ENCODE data around the gene WWOX. TPM values are rescaled to one million over a fixed set of nuclear protein-coding genes. Genes with fewer than 3 reads are reported as not detected.

WWOX gene
- total RNA-seq, 6 donors from 2014 or later: 18.7 to 167 (median 31.0) TPM

DNA sequence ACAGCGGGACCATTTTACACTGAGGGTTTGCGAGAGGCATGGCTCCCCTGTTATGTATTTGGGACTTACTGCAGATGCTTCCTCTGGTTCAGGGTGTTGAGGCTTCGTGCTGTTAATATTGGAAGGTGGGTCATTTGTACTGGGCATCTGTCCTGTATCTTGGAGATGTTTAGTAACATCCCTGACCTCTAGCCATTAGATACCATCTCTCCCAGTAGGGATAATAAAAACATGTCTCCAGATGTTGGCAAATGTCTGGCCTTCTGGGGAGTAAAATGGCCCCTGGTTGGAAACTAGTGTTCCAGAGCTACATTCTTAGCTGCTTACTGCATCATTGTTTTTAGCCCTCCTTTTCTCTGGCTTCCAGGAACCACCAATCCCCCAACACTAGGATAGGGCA is 388.0 kb downstream of the WWOX start:
- TF ChIP-seq, protein P1, sequence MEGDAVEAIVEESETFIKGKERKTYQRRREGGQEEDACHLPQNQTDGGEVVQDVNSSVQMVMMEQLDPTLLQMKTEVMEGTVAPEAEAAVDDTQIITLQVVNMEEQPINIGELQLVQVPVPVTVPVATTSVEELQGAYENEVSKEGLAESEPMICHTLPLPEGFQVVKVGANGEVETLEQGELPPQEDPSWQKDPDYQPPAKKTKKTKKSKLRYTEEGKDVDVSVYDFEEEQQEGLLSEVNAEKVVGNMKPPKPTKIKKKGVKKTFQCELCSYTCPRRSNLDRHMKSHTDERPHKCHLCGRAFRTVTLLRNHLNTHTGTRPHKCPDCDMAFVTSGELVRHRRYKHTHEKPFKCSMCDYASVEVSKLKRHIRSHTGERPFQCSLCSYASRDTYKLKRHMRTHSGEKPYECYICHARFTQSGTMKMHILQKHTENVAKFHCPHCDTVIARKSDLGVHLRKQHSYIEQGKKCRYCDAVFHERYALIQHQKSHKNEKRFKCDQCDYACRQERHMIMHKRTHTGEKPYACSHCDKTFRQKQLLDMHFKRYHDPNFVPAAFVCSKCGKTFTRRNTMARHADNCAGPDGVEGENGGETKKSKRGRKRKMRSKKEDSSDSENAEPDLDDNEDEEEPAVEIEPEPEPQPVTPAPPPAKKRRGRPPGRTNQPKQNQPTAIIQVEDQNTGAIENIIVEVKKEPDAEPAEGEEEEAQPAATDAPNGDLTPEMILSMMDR (IDR thresholded peaks at IDR 0.05): no peak
- TF ChIP-seq POLR2A (IDR thresholded peaks at IDR 0.05): no peak
- TF ChIP-seq POLR2AphosphoS5 (IDR thresholded peaks at IDR 0.05): no peak
- no peak for TF ChIP-seq EP300 (IDR thresholded peaks at IDR 0.05)
- no peak for ATAC-seq (ENCODE audit: low FRiP score in 2 of 2)
- H3K4me3 ChIP-seq: no peak overlapping the region
- 94 to 96% methylated on average over 3 of the region's 3 CpGs for WGBS, 2 donors
- H3K36me3 ChIP-seq: no peaks in the 10 kb centered on the region
- no peaks in the 10 kb centered on the region for H3K4me1 ChIP-seq
- no peaks in the 10 kb centered on the region for H3K9me3 ChIP-seq
- H3K27me3 ChIP-seq: no peaks in the 10 kb centered on the region
- H3K27ac ChIP-seq: no peak overlapping the region
- no peak for DNase-seq

DNA sequence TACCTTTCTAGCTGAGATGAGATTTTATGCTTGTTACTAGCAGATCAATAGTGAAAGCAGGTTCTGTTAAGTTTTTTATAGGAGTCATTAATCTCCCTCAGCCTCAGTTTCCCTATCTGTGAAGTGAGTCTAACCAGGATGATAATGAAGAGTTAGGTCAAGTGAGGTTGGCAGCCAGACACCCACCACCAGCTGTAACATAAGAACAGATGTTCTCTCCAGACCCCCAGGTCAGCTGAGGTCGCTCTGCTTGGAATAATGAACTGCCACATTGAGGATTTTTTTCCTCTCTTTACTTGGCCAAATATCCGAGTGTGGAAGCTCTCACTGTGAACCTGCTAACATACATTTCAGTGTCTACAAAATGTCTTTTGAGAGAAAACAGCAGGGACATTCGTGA is 389.6 kb downstream of the WWOX start:
- Histone ChIP-seq H3K36me3 (no peaks in the 10 kb centered on the region), H3K4me1 (no peaks in the 10 kb centered on the region), H3K27me3 (no peaks in the 10 kb centered on the region), H3K9me3 (no peaks in the 10 kb centered on the region), H3K27ac (no peak overlapping the region), H3K4me3 (no peak overlapping the region)
- 47 to 66% methylated on average over 3 of the region's 3 CpGs for WGBS, 2 donors
- ATAC-seq (ENCODE audit: low FRiP score in 2 of 2) (no peak), DNase-seq (no peak)
- TF ChIP-seq EP300 (IDR thresholded peaks at IDR 0.05) (no peak), POLR2AphosphoS5 (IDR thresholded peaks at IDR 0.05) (no peak), POLR2A (IDR thresholded peaks at IDR 0.05) (no peak)
- TF ChIP-seq, protein P1 (IDR thresholded peaks at IDR 0.05): no peak

DNA sequence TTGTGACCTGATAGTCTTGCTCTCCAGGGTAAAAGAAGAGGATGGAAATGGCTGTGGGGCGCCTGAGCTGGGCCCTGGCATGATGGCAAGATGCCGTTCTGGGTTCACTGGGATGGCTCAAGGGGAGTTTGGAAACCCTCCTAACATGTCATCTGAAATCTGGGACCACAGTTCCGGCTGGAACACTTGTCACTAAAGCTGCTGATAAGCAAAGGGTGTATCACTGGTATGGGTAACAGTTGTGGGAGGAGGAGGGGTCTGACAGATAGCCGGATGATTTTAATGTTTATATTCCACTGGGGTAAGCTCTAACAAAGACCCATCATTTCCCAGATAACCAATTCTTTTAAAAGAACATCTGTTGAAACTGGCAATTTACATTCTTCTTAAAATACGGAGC is 390.2 kb downstream of the WWOX start:
- ATAC-seq (ENCODE audit: low FRiP score in 2 of 2) (no peak), DNase-seq (no peak)
- 77 to 80% methylated on average over 5 of the region's 5 CpGs for WGBS, 2 donors
- Histone ChIP-seq H3K36me3 (no peaks in the 10 kb centered on the region), H3K4me1 (no peaks in the 10 kb centered on the region), H3K27me3 (no peaks in the 10 kb centered on the region), H3K27ac (no peak overlapping the region), H3K4me3 (no peak overlapping the region), H3K9me3 (no peaks in the 10 kb centered on the region)
- no peak for TF ChIP-seq POLR2A (IDR thresholded peaks at IDR 0.05)
- TF ChIP-seq, protein P1 (IDR thresholded peaks at IDR 0.05): no peak
- no peak for TF ChIP-seq EP300 (IDR thresholded peaks at IDR 0.05)
- no peak for TF ChIP-seq POLR2AphosphoS5 (IDR thresholded peaks at IDR 0.05)

DNA sequence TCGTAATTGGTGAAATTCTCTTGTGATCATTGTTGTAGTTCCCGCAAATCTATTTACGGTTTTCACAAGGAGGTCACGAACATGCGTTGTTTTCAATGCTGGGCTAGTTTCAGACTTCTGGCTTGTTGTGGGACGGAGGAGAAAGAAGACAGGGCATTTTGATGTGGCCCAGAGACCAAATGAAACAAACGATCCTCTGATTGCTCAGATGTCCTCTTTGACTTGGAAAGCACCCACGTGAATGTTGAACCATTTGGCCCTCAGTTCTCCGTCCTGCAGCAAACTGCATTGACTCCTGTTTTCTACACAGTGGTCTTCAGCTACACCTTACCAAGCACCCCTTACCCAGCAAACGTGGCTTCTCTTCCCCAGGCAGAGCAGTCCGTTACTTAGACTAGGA is 391.0 kb downstream of the WWOX start:
- no peaks in the 10 kb centered on the region for H3K4me1 ChIP-seq
- DNase-seq (no peak), ATAC-seq (ENCODE audit: low FRiP score in 2 of 2) (no peak)
- TF ChIP-seq, protein P1 (IDR thresholded peaks at IDR 0.05): no peak
- no peak for TF ChIP-seq EP300 (IDR thresholded peaks at IDR 0.05)
- no peak for TF ChIP-seq POLR2A (IDR thresholded peaks at IDR 0.05)
- no peak for TF ChIP-seq POLR2AphosphoS5 (IDR thresholded peaks at IDR 0.05)
- no peaks in the 10 kb centered on the region for H3K27me3 ChIP-seq
- H3K27ac ChIP-seq: no peak overlapping the region
- no peaks in the 10 kb centered on the region for H3K9me3 ChIP-seq
- H3K4me3 ChIP-seq: no peak overlapping the region
- WGBS, 2 donors: 87 to 88% methylated on average over 11 of the region's 11 CpGs
- H3K36me3 ChIP-seq: no peaks in the 10 kb centered on the region

DNA sequence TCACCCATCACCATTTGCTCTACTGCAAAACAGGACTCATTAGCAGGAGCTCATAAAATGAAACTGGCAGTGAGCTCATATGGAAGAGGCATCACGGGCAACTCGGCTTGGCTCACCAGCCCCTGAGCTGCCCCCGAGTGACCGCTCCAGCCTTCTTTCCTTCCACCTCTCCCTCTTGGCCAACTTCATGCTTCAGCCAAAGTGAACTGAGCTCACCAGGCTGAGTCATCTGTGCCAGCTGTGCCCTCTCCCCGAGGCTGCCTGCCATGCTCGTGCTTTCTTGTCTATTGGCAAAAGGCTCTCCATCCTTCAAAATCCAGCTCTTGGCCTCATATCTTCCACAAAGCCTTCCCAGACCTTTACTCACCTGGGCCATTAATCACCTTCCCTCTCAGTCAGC is 391.4 kb downstream of the WWOX start:
- WGBS, 2 donors: 87 to 99% methylated on average over 6 of the region's 6 CpGs
- Histone ChIP-seq H3K4me1 (no peaks in the 10 kb centered on the region), H3K27ac (no peak overlapping the region), H3K4me3 (no peak overlapping the region), H3K27me3 (no peaks in the 10 kb centered on the region), H3K9me3 (no peaks in the 10 kb centered on the region), H3K36me3 (no peaks in the 10 kb centered on the region)
- no peak for ATAC-seq (ENCODE audit: low FRiP score in 2 of 2)
- no peak for DNase-seq
- TF ChIP-seq POLR2A (IDR thresholded peaks at IDR 0.05) (no peak), EP300 (IDR thresholded peaks at IDR 0.05) (no peak), POLR2AphosphoS5 (IDR thresholded peaks at IDR 0.05) (no peak)
- TF ChIP-seq, protein P1 (IDR thresholded peaks at IDR 0.05): no peak
